HG02938 (cell line): ENCODE results near the gene AQP3.
"Not testable (repeated sequence)": the region's sequence is repeated elsewhere in the genome, so short reads cannot be mapped to it uniquely, and the experiment has no call there.

Experiments
- ATAC-seq: cut with Tn5 transposase; IDR thresholded peaks from one replicate; pipeline ENCODE4 v1.9.1; 2021; ENCODE audit warnings: mild to moderate bottlenecking, moderate library complexity; ENCODE audit not compliant: unreplicated experiment

Gene AQP3

GRCh38 chr9:33465596-33466564 lies 18.5 kb upstream of the AQP3 start:
- no peak for ATAC-seq

GRCh38 chr9:33465096-33465495 lies 17.7 kb upstream of the AQP3 start:
- no peak for ATAC-seq

- no peak for ATAC-seq
Measured at GRCh38 chr9:33464045-33464636, 16.7 kb upstream of the AQP3 start.

- no peak for ATAC-seq
Measured at GRCh38 chr9:33463151-33463550, 15.8 kb upstream of the AQP3 start.

GRCh38 chr9:33461492-33461891 lies 14.1 kb upstream of the AQP3 start:
- no peak for ATAC-seq

GRCh38 chr9:33460854-33461253 lies 13.5 kb upstream of the AQP3 start:
- no peak for ATAC-seq

- ATAC-seq, result no peak
Measured at GRCh38 chr9:33459115-33459514, 11.7 kb upstream of the AQP3 start.

GRCh38 chr9:33458444-33458843 lies 11.1 kb upstream of the AQP3 start:
- no peak for ATAC-seq

GRCh38 chr9:33455945-33456344 lies 8.6 kb upstream of the AQP3 start:
- no peak for ATAC-seq

- ATAC-seq, result not testable (repeated sequence)
Measured at GRCh38 chr9:33455456-33455855, 8.1 kb upstream of the AQP3 start.

GRCh38 chr9:33454661-33455026 lies 7.3 kb upstream of the AQP3 start:
- not testable (repeated sequence) for ATAC-seq

GRCh38 chr9:33453999-33454660 lies 6.7 kb upstream of the AQP3 start:
- no peak for ATAC-seq

GRCh38 chr9:33453286-33453860 lies 6.0 kb upstream of the AQP3 start:
- ATAC-seq, result no peak

- no peak for ATAC-seq
Measured at GRCh38 chr9:33452828-33453271, 5.5 kb upstream of the AQP3 start.

GRCh38 chr9:33450621-33451146 lies 3.3 kb upstream of the AQP3 start:
- ATAC-seq, result no peak

- no peak for ATAC-seq
Measured at GRCh38 chr9:33449715-33450114, 2.3 kb upstream of the AQP3 start.

- no peak for ATAC-seq
Measured at GRCh38 chr9:33447799-33448553, 583 bp upstream of the AQP3 start.

- peak; percentile 86 for ATAC-seq
Measured at GRCh38 chr9:33446240-33446945, 1.0 kb downstream of the AQP3 start.

GRCh38 chr9:33445389-33446239 lies 1.8 kb downstream of the AQP3 start:
- no peak for ATAC-seq
